HEK293T (cell line): Measurements from ENCODE around the gene WFS1.

Source experiments
- CTCF ChIA-PET: fragments of 350-600 bp; formaldehyde crosslinking; extraction: SDS; loops from one replicate; lab custom pipeline; 2021; ENCODE audit warnings: antibody characterized with exemption, inconsistent platforms; lab: Yijun Ruan, JAX
- POLR2A ChIA-PET: fragments of 350-600 bp; formaldehyde crosslinking; extraction: SDS; loops from one replicate; lab custom pipeline; 2020; ENCODE audit warnings: antibody characterized with exemption, inconsistent platforms; lab: Yijun Ruan, JAX
- DNase-seq: peaks from one replicate; pipeline ENCODE4 v3.0.0; 2012; ENCODE audit warnings: mixed read lengths; ENCODE audit errors: extremely low spot score
- ARNT ChIP-seq: fragments of 450-650 bp; IDR thresholded peaks from 2 replicates; pipeline ENCODE4 v1.6.1; 2017; ENCODE audit warnings: mild to moderate bottlenecking
- BHLHE40 ChIP-seq: fragments of 450-650 bp; IDR thresholded peaks from 2 replicates; pipeline ENCODE4 v1.6.1; 2016; ENCODE audit warnings: mild to moderate bottlenecking, moderate library complexity, borderline replicate concordance
- CTBP1 ChIP-seq: fragments of 450-650 bp; IDR thresholded peaks from 2 replicates; pipeline ENCODE4 v1.6.1; 2016; ENCODE audit warnings: borderline replicate concordance
- ELF4 ChIP-seq: fragments of 450-650 bp; IDR thresholded peaks from 2 replicates; pipeline ENCODE4 v1.6.1; 2017; ENCODE audit warnings: antibody characterized with exemption
- FOXA1 ChIP-seq: fragments of 450-650 bp; IDR thresholded peaks from 2 replicates; pipeline ENCODE4 v1.6.1; 2016; ENCODE audit warnings: mild to moderate bottlenecking
- FOXK2 ChIP-seq: fragments of 450-650 bp; IDR thresholded peaks from 2 replicates; pipeline ENCODE4 v1.6.1; 2016; ENCODE audit warnings: mild to moderate bottlenecking
- FOXM1 ChIP-seq: fragments of 450-650 bp; IDR thresholded peaks from 2 replicates; pipeline ENCODE4 v1.6.1; 2017; ENCODE audit warnings: mild to moderate bottlenecking, borderline replicate concordance
- HDGF ChIP-seq: fragments of 450-650 bp; IDR thresholded peaks from 2 replicates; pipeline ENCODE4 v1.6.1; 2017; ENCODE audit warnings: antibody characterized with exemption, borderline replicate concordance
- L3MBTL2 ChIP-seq: fragments of 450-650 bp; conservative IDR thresholded peaks from 2 replicates; pipeline ENCODE4 v1.6.1; 2016; ENCODE audit warnings: mild to moderate bottlenecking
- LEF1 ChIP-seq: fragments of 450-650 bp; IDR thresholded peaks from 2 replicates; pipeline ENCODE4 v1.6.1; 2017; ENCODE audit warnings: mild to moderate bottlenecking, borderline replicate concordance
- NFRKB ChIP-seq: fragments of 450-650 bp; IDR thresholded peaks from 2 replicates; pipeline ENCODE4 v1.6.1; 2016; ENCODE audit warnings: mild to moderate bottlenecking, moderate library complexity
- PKNOX1 ChIP-seq: fragments of 450-650 bp; IDR thresholded peaks from 2 replicates; pipeline ENCODE4 v1.6.1; 2016
- SP1 ChIP-seq: fragments of 450-650 bp; IDR thresholded peaks from 2 replicates; pipeline ENCODE4 v1.6.1; 2017
- SUZ12 ChIP-seq: fragments of 450-650 bp; IDR thresholded peaks from 2 replicates; pipeline ENCODE4 v1.6.1; 2016; ENCODE audit warnings: mild to moderate bottlenecking
- TARDBP ChIP-seq: fragments of 450-650 bp; IDR thresholded peaks from 2 replicates; pipeline ENCODE4 v1.6.1; 2016
- ZNF384 ChIP-seq: fragments of 450-650 bp; IDR thresholded peaks from 2 replicates; pipeline ENCODE4 v1.6.1; 2016

The WFS1 gene

GRCh38 chr4:6271701-6272465 lies 2.2 kb downstream of the WFS1 start:
- no peak for DNase-seq
- ChIA-PET CTCF (interaction anchor here (0.5 to 1.5 kb wide), 3 partner anchors 8 to 274 kb away, joined by 3 to 4 read pairs (median 4); no protein-coding TSS in a partner anchor), POLR2A (no interaction called here)
- TF ChIP-seq ARNT = no peak
- TF ChIP-seq HDGF = no peak
- no peak for TF ChIP-seq ELF4
- TF ChIP-seq CTBP1 = no peak
- no peak for TF ChIP-seq ZNF384
- TF ChIP-seq PKNOX1 = no peak

- CTCF ChIA-PET = interaction anchor here (1.5 kb wide), 1 partner anchor 9 kb away, joined by 4 read pairs; no protein-coding TSS in a partner anchor
- POLR2A ChIA-PET = no interaction called here
- TF ChIP-seq BHLHE40 (no peak), LEF1 (no peak), L3MBTL2 (no peak), PKNOX1 (no peak), TARDBP (no peak), FOXK2 (no peak), ELF4 (no peak), ARNT (no peak), NFRKB (no peak), SUZ12 (no peak), HDGF (no peak), CTBP1 (no peak), SP1 (no peak), FOXA1 (no peak), FOXM1 (no peak), ZNF384 (no peak)
- no peak for DNase-seq
Observed at GRCh38 chr4:6272863-6273660, 3.4 kb downstream of the WFS1 start.

GRCh38 chr4:6273661-6273990 lies 4.0 kb downstream of the WFS1 start:
- TF ChIP-seq PKNOX1 (no peak), CTBP1 (no peak), TARDBP (no peak), LEF1 (no peak)
- no peak for DNase-seq
- CTCF ChIA-PET = interaction anchor here (1.5 kb wide), 1 partner anchor 10 kb away, joined by 4 read pairs; no protein-coding TSS in a partner anchor
- POLR2A ChIA-PET = no interaction called here

- DNase-seq = no peak
- TF ChIP-seq NFRKB = no peak
- no peak for TF ChIP-seq TARDBP
- no peak for TF ChIP-seq HDGF
- no peak for TF ChIP-seq SUZ12
- no peak for TF ChIP-seq L3MBTL2
- TF ChIP-seq ZNF384 = no peak
- no peak for TF ChIP-seq CTBP1
- no peak for TF ChIP-seq PKNOX1
- ChIA-PET CTCF (no interaction called here), POLR2A (no interaction called here)
Observed at GRCh38 chr4:6275351-6275750, 5.7 kb downstream of the WFS1 start.

GRCh38 chr4:6275898-6276806 lies 6.5 kb downstream of the WFS1 start:
- TF ChIP-seq ZNF384 = no peak
- no peak for TF ChIP-seq FOXA1
- no peak for TF ChIP-seq ARNT
- TF ChIP-seq FOXM1 = no peak
- no peak for TF ChIP-seq TARDBP
- TF ChIP-seq NFRKB = no peak
- no peak for TF ChIP-seq ELF4
- TF ChIP-seq L3MBTL2 = no peak
- no peak for TF ChIP-seq PKNOX1
- TF ChIP-seq BHLHE40 = no peak
- no peak for TF ChIP-seq SUZ12
- no peak for TF ChIP-seq SP1
- TF ChIP-seq CTBP1 = no peak
- no peak for TF ChIP-seq FOXK2
- TF ChIP-seq HDGF = no peak
- TF ChIP-seq LEF1 = no peak
- ChIA-PET CTCF (no interaction called here), POLR2A (no interaction called here)
- no peak for DNase-seq
